IPS-18a (cell line): ENCODE data around the gene SAMD15.

Experiments
- H3K27ac ChIP-seq: one replicate; pipeline ENCODE4 v1.5.1; 2013; ENCODE audit warnings: low read length
- H3K27me3 ChIP-seq: one replicate; pipeline ENCODE4 v1.6.1; 2013; ENCODE audit warnings: mild to moderate bottlenecking, low read length; ENCODE audit not compliant: control insufficient read depth, insufficient read depth
- H3K36me3 ChIP-seq: one replicate; pipeline ENCODE4 v1.6.1; 2013; ENCODE audit warnings: low read depth, low read length; ENCODE audit not compliant: control insufficient read depth
- H3K4me1 ChIP-seq: one replicate; pipeline ENCODE4 v1.6.1; 2013; ENCODE audit warnings: low read depth, low read length; ENCODE audit not compliant: control insufficient read depth
- H3K4me3 ChIP-seq: one replicate; pipeline ENCODE4 v1.5.1; 2013; ENCODE audit warnings: low read length
- H3K9ac ChIP-seq: one replicate; pipeline ENCODE4 v1.6.1; 2013; ENCODE audit warnings: mild to moderate bottlenecking, low read length, moderate library complexity
- H3K9me3 ChIP-seq: one replicate; pipeline ENCODE4 v1.6.1; 2013; ENCODE audit warnings: low read depth, low read length; ENCODE audit not compliant: control insufficient read depth

The SAMD15 gene

DNA sequence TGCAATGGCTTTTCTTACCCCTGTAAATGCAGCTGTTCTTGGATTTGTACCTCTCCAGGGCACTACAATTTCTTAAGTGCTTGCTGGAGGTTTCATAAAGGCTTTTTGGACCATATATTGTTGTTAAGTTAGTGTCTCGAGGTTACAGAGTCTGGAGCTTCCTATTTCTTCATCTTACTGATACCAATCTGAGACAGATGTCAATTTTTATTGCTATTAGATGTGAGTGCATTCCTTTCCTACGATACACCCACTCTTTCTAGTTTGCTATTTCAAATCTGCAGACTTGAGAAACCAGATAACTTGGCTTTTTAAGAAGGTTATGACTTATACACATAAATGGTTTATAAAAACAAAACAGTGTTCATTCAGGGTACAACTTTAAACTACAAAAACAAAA is 44.0 kb downstream of the SAMD15 start:
- Histone ChIP-seq H3K4me3 (no peak overlapping the region), H3K9me3 (peaks cover 3% of the 10 kb centered on the region), H3K27me3 (no peaks in the 10 kb centered on the region), H3K36me3 (no peaks in the 10 kb centered on the region), H3K4me1 (peaks cover 11% of the 10 kb centered on the region), H3K9ac (no peak overlapping the region), H3K27ac (no peak overlapping the region)

GRCh38 chr14:77423423-77423822 is 46.2 kb downstream of the SAMD15 start, which contains the start of gene NOXRED1:
TSS of gene NOXRED1 (minus strand) at chr14:77423523. CDS start at chr14:77422889, 634 bp downstream.
- Histone ChIP-seq H3K4me1 (peaks cover 11% of the 10 kb centered on the region), H3K27me3 (no peaks in the 10 kb centered on the region), H3K4me3 (no peak within 1 kb of the TSS), H3K9me3 (peaks cover 3% of the 10 kb centered on the region), H3K27ac (no peak within 1 kb of the TSS), H3K36me3 (peaks cover 12% of the 10 kb centered on the region), H3K9ac (no peak within 1 kb of the TSS)

DNA sequence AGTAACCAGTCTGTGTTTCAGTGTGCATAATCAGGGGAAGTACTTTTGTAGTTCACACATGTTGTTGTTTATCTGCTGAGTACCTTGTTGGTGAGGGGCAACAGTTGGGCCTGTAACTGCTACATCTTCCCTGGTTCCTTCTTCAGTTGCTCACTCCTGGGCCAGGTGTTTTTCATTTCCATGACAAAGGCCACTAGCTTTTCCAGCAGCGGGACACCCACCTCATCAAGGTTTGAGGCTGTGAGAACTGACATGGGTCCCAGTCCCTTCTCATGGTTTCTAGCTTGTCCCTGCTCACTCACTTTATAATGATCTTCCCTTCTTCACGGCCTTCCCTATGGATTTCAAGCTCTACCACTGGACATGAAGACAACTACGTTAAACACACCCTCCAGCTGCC is 47.7 kb downstream of the SAMD15 start:
- H3K9me3 ChIP-seq, result no peaks in the 10 kb centered on the region
- H3K27me3 ChIP-seq, result no peaks in the 10 kb centered on the region
- H3K9ac ChIP-seq, result no peak overlapping the region
- no peak overlapping the region for H3K27ac ChIP-seq
- no peak overlapping the region for H3K4me3 ChIP-seq
- peaks cover 20% of the 10 kb centered on the region for H3K36me3 ChIP-seq
- peaks cover 11% of the 10 kb centered on the region for H3K4me1 ChIP-seq

- Histone ChIP-seq H3K9me3 (no peaks in the 10 kb centered on the region), H3K4me1 (peaks cover 11% of the 10 kb centered on the region), H3K27me3 (no peaks in the 10 kb centered on the region), H3K27ac (no peak overlapping the region), H3K9ac (no peak overlapping the region), H3K36me3 (peaks cover 20% of the 10 kb centered on the region), H3K4me3 (no peak overlapping the region)
Measured at GRCh38 chr14:77426396-77426795, 49.2 kb downstream of the SAMD15 start.

DNA sequence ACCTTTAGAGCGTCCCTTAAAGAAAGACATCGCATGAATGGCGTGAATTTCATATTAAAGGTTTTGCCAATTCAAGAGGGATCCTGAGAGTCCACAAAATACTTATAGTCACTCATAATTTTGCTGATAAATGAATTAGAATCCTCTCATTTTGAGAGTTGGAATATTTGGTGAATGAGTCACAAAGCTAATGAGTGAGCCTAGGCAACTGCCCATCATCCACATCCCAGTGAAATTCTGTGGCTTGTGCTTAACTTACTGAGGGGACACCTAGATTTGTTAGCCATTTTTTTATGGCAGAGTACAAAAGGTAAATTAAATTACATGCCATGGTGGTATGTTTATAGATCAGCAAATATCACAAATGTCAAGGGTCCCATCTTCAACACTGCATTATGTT is 58.9 kb downstream of the SAMD15 start:
- Histone ChIP-seq H3K4me1 (no peaks in the 10 kb centered on the region), H3K9ac (no peak overlapping the region), H3K4me3 (no peak overlapping the region), H3K27ac (no peak overlapping the region), H3K9me3 (no peaks in the 10 kb centered on the region), H3K27me3 (no peaks in the 10 kb centered on the region), H3K36me3 (peaks cover 14% of the 10 kb centered on the region)

GRCh38 chr14:77438596-77438995 is 61.4 kb downstream of the SAMD15 start:
- Histone ChIP-seq H3K9me3 (no peaks in the 10 kb centered on the region), H3K27ac (no peak overlapping the region), H3K36me3 (peaks cover 37% of the 10 kb centered on the region), H3K4me1 (no peaks in the 10 kb centered on the region), H3K9ac (no peak overlapping the region), H3K4me3 (no peak overlapping the region), H3K27me3 (no peaks in the 10 kb centered on the region)

- Histone ChIP-seq H3K4me1 (no peaks in the 10 kb centered on the region), H3K9me3 (no peaks in the 10 kb centered on the region), H3K27me3 (no peaks in the 10 kb centered on the region), H3K27ac (no peak overlapping the region), H3K4me3 (no peak overlapping the region), H3K36me3 (peaks cover 34% of the 10 kb centered on the region), H3K9ac (no peak overlapping the region)
Measured at GRCh38 chr14:77439861-77440260, 62.7 kb downstream of the SAMD15 start.
